DOHH2 (cell line): ENCODE data around the gene GPRC5B.

Experiments used
- EZH2phosphoT487 ChIP-seq: fragments of 200-600 bp; sonication (generic); IDR thresholded peaks from 2 replicates; pipeline ENCODE4 v1.6.1; 2017; ENCODE audit warnings: borderline replicate concordance, mild to moderate bottlenecking, antibody characterized with exemption, low read length, moderate library complexity, mixed read lengths
- TF ChIP-seq, protein P1 (sequence below): fragments of 200-600 bp; sonication (generic); IDR thresholded peaks from one replicate; pipeline ENCODE4 v1.5.1; 2014; ENCODE audit warnings: antibody characterized with exemption, mild to moderate bottlenecking, low read depth, low read length; ENCODE audit not compliant: poor library complexity, severe bottlenecking

DNA sequence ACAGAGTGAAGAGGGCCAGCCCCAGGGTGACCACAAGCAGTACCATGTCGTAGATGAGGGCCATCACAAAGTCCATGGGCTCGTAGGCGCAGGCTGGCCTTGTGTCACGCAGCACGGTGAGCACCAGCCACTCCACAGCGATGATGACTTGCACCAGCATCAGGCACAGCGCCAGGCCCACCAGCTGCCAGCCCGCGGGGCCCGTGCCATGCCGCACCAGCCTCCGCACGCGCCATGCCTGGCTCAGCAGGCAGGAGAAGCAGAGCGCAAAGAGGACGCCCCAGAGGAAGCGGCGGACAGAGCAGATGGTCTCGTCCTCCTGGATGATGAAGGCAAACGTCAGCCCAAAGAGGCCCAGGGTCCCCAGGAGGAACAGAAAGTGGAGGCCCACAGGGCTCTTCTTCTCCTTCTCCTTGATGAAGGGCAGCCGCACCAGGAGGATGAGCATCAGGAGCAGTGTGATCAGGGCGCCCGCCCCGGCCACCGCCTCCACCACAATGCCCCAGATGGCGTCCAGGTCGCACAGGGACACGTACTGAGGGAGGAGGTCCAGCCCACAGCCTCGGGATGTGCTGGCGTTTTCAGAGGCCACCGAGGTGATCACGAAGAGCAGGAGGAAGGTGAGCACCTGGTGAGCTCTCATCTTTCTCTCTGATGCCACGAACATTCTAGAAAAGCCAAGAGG, 12.3 kb downstream of the GPRC5B start:
- TF ChIP-seq, protein P1, sequence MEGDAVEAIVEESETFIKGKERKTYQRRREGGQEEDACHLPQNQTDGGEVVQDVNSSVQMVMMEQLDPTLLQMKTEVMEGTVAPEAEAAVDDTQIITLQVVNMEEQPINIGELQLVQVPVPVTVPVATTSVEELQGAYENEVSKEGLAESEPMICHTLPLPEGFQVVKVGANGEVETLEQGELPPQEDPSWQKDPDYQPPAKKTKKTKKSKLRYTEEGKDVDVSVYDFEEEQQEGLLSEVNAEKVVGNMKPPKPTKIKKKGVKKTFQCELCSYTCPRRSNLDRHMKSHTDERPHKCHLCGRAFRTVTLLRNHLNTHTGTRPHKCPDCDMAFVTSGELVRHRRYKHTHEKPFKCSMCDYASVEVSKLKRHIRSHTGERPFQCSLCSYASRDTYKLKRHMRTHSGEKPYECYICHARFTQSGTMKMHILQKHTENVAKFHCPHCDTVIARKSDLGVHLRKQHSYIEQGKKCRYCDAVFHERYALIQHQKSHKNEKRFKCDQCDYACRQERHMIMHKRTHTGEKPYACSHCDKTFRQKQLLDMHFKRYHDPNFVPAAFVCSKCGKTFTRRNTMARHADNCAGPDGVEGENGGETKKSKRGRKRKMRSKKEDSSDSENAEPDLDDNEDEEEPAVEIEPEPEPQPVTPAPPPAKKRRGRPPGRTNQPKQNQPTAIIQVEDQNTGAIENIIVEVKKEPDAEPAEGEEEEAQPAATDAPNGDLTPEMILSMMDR, result no peak
- no peak for TF ChIP-seq EZH2phosphoT487
